ENCODE results near the gene COL18A1.

GRCh38 chr21:45380566-45380965 lies 24.4 kb upstream of the COL18A1 start:
- TF ChIP-seq CTCF (IDR thresholded peaks at IDR 0.05) (no peak), POLR2A (IDR thresholded peaks at IDR 0.05) (no peak)
